Fibroblast of pulmonary artery (primary cell): Measurements from ENCODE around the gene PANK4.

Experiments
- DNase-seq: peaks from one replicate; pipeline ENCODE4 v3.0.0-alpha.2; 2010; ENCODE audit warnings: low read depth
- H3K4me3 ChIP-seq: replicated peaks from 2 replicates; pipeline ENCODE4 v1.5.1; 2011; ENCODE audit warnings: low read depth, mild to moderate bottlenecking, control low read depth, low read length, moderate library complexity
- TF ChIP-seq, protein P1 (sequence below): IDR thresholded peaks from 2 replicates; pipeline ENCODE4 v1.5.1; 2011; ENCODE audit warnings: mild to moderate bottlenecking, control low read depth, low read length, inconsistent platforms; ENCODE audit errors: missing control alignments

PANK4 gene

GRCh38 chr1:2508751-2509150, 17.6 kb downstream of the PANK4 start:
- DNase-seq: no peak
- TF ChIP-seq, protein P1, sequence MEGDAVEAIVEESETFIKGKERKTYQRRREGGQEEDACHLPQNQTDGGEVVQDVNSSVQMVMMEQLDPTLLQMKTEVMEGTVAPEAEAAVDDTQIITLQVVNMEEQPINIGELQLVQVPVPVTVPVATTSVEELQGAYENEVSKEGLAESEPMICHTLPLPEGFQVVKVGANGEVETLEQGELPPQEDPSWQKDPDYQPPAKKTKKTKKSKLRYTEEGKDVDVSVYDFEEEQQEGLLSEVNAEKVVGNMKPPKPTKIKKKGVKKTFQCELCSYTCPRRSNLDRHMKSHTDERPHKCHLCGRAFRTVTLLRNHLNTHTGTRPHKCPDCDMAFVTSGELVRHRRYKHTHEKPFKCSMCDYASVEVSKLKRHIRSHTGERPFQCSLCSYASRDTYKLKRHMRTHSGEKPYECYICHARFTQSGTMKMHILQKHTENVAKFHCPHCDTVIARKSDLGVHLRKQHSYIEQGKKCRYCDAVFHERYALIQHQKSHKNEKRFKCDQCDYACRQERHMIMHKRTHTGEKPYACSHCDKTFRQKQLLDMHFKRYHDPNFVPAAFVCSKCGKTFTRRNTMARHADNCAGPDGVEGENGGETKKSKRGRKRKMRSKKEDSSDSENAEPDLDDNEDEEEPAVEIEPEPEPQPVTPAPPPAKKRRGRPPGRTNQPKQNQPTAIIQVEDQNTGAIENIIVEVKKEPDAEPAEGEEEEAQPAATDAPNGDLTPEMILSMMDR: no peak
- no peak overlapping the region for H3K4me3 ChIP-seq

DNA sequence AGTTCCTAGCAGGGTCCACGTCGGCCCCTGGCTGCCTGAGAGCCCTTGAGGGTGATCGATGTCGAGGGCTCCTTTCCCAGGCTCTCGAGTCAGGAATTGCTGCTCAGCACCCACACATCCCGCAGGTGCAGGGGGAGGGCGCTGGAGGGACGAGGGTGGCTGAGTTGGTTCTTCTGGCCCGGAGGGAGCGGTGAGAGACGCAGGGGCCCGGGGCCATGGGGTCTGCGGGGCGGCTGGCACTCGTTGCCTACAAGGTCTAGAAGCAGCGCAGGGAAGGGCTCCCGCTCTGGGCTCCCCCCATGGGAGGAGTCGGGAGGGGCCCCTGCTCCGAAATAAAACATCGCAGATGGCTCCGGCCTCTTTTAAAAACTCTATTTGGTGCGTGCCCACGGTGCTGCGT, 18.2 kb downstream of the PANK4 start:
- DNase-seq: no peak
- no peak overlapping the region for H3K4me3 ChIP-seq
- TF ChIP-seq, protein P1: no peak

DNA sequence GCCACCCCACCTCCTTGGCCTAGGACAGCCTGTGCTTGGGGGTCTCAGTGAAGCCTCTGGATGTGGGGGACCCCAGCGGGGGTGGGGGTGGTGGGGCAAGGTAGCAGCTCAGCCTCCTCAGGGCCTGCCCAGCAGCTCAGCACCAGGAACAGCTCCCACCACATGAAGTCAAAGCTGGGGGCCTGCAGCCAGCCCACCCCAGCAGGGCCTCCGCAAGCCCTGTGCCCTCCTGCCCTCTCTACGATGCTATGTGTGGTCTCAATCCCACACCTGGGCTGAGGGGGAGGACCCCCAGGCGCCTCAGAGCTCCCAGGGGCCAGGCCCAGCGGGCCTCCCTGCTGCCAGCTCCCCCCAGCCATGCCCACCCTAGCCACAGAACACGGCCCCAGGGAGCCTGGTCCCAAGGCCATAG, 18.6 kb downstream of the PANK4 start:
- H3K4me3 ChIP-seq: no peak overlapping the region
- DNase-seq: no peak
- TF ChIP-seq, protein P1: no peak

DNA sequence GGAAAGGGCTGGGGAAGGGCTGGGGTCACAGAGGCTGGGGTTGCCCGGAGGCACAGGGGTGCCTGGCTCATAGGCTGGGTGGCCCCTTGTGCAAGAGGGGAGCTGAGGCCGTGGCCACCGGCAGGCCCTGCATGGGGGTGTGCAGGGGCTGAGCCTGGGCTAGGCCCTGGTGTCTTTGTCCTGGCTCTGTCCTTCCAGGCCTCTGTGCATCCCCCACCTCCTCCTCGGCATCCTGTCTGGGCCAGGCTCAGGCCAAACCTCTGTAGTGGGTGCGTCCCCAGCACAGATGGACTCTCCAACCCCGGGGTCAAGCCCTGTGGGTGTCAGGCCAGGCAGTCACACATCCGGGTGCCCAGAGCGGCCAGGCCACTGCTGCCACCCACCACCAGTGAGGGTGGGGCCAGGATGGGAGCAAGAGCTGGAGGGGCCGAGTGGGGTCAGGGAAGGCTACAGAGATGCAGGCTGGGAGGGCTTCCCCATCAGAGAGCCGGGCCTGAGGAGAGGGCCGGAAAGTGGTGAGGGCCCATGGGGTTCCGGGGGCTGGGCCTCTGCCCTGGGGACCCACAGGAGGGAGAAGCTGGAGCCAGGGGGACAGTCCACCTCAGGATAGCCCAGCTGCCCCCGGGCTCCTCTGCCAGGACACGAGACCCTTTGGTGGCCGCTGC, 19.4 kb downstream of the PANK4 start:
- H3K4me3 ChIP-seq: no peak overlapping the region
- TF ChIP-seq, protein P1: no peak
- no peak for DNase-seq

GRCh38 chr1:2506007-2506860, 20.2 kb downstream of the PANK4 start:
- TF ChIP-seq, protein P1: no peak
- H3K4me3 ChIP-seq: no peak overlapping the region
- DNase-seq: no peak

GRCh38 chr1:2505461-2505994, 20.9 kb downstream of the PANK4 start:
- no peak overlapping the region for H3K4me3 ChIP-seq

More at GRCh38 chr1:2505461-2505994, 20.9 kb downstream of the PANK4 start:
- TF ChIP-seq, protein P1: no peak
- no peak for DNase-seq
